KOPT-K1 (cell line): ENCODE data around the gene ACSF2.

ENCODE experiments used
- H3K27ac ChIP-seq: fragments of 200-600 bp; sonication (generic); 2 replicates; pipeline ENCODE4 v1.5.1; 2016; ENCODE audit warnings: antibody characterized with exemption, mild to moderate bottlenecking, low read depth, low read length; ENCODE audit not compliant: poor library complexity, severe bottlenecking
- H3K36me3 ChIP-seq: fragments of 200-600 bp; sonication (generic); 2 replicates; pipeline ENCODE4 v1.5.1; 2017; ENCODE audit warnings: antibody characterized with exemption, mild to moderate bottlenecking, low read length, moderate library complexity; ENCODE audit not compliant: insufficient read depth
- H3K9me3 ChIP-seq: fragments of 200-600 bp; sonication (generic); 2 replicates; pipeline ENCODE4 v1.5.1; 2017; ENCODE audit warnings: antibody characterized with exemption, low read length, mild to moderate bottlenecking; ENCODE audit not compliant: insufficient read depth, poor library complexity, severe bottlenecking

The ACSF2 gene

DNA sequence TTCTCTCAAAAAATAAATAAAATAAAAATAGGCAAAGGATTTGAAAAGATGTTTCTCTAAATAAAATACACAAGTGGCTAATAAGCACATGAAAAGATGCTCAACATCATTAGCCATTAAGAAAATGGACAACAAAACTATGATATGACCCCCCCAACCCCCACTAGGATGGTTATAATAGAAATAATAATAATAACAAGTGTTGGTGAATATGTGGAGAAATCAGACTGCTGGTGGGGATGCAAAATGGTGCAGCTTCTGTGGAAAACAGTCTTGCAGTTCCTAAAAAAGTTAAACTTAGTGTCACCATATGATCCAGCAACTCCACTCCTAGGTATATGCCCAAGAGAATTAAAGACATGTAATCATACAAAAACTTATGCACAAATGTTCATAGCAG lies 73.3 kb downstream of the ACSF2 start:
- Histone ChIP-seq H3K27ac (no peak overlapping the region), H3K9me3 (no peaks in the 10 kb centered on the region), H3K36me3 (no peaks in the 10 kb centered on the region)

DNA sequence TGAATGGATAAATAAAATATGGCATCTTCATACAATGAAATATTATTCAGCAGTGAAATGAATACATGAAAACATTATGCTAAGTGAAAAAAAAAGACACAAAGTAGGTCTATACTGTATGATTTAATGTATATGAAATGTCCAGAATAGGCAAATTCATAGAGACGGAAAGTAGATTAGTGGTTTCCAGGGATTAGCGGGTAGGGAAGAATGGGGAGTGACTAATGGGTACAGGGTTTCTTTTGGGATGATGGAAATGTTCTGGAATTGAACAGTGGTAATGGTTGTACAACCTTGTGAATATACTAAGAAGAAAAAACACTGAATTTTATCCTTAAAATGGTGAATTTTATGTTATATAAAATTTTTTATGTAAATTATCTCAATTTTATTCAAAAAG lies 73.7 kb downstream of the ACSF2 start:
- Histone ChIP-seq H3K27ac (no peak overlapping the region), H3K9me3 (no peaks in the 10 kb centered on the region), H3K36me3 (no peaks in the 10 kb centered on the region)

DNA sequence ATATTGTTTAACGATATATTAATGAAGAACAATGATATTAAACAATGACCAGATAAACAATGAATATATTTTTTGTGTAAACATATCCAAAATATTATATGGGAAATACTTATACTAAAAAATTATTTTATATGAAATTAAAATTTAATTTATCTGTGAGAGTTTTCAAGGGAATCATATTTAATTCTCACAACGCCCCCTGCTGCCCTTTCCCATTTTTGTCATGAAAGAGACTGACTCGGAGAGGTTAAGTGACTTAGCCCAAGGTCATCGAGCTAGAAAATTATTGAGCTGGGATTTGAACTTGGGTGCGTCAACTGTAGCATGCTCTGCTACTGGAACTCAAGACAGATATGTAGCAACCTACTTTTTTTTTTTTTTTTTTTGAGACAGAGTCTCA lies 75.0 kb downstream of the ACSF2 start:
- no peaks in the 10 kb centered on the region for H3K36me3 ChIP-seq
- H3K27ac ChIP-seq, result no peak overlapping the region
- H3K9me3 ChIP-seq, result no peaks in the 10 kb centered on the region

DNA sequence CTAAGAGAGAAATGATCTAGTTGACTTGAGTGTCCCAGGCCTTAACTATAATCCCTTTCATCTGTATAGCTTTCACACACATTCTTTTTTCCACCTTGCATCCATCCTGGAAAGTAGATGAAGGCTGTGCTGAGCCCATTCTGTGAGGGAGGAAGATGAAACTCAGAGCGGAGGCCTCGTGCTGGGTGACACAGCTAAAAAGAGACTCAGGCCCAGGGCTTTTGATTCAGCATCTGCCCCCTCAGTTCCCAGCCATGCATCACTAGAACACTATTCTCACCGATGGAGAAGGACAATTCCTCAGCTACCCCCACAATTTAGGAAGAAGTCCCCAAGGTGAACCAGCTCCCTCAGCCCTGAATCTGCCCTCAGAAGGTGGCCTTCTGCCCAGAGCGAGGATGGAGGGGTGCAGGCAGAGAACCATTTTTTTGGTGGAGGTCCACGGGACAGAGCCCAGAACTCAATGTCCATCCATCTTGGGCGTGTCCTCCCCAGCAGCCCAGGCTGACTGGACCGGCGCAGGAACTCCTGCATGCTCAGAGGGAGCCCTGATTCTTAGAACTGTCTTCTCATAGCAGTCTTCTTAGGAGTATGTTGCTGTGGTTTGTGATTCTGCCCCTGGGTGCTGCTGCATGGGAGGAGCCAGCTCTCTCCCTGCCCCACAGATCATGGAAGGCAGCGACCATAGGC lies 76.4 kb downstream of the ACSF2 start:
- no peaks in the 10 kb centered on the region for H3K36me3 ChIP-seq
- no peak overlapping the region for H3K27ac ChIP-seq
- H3K9me3 ChIP-seq, result no peaks in the 10 kb centered on the region

DNA sequence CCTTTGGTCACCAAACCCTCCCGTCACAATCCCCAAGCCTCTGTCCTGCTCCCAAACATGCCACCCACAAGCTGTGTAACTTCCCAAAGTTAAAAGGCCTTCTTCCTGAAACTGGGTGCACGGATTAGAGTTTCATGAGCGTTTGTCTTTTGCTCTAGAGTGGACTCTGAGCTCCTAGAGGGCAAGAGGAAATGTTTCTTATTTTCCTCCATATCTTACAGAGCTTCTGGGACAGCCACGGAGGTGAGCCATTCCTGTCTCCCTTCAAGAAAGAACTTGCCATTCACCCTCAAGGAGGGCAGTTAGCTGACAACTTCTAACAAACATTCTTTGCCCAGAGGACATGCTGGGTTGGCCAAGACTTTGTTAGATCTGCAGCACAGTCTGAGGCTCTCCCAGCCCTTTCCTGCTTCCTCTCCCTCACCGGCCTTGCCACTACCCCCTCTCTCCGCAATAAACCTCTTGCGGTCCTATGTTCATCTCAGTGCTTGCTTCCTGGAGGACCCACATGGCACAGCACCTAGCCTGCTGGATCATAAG lies 79.6 kb downstream of the ACSF2 start:
- H3K9me3 ChIP-seq, result no peaks in the 10 kb centered on the region
- no peak overlapping the region for H3K27ac ChIP-seq
- H3K36me3 ChIP-seq, result no peaks in the 10 kb centered on the region

DNA sequence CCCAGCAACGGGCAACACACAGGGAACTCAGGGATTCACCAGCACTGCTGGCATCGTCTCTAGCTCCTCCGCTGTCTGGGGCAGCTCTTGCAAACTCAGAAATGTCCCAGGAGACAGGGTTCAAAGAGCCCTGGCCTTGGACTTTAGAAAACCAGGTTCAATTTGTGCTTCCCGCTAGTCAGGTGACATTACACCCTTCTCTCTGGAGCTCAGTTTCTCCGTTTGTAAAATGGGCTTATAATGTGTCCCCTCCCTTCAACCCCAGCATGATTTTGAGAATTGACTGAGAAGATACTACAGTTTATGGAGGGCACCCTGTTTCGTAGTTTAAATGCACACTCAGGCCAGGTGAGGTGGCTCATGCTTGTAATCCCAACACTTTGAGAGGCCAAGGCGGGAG lies 80.3 kb downstream of the ACSF2 start:
- H3K27ac ChIP-seq, result no peak overlapping the region
- no peaks in the 10 kb centered on the region for H3K9me3 ChIP-seq
- H3K36me3 ChIP-seq, result no peaks in the 10 kb centered on the region

DNA sequence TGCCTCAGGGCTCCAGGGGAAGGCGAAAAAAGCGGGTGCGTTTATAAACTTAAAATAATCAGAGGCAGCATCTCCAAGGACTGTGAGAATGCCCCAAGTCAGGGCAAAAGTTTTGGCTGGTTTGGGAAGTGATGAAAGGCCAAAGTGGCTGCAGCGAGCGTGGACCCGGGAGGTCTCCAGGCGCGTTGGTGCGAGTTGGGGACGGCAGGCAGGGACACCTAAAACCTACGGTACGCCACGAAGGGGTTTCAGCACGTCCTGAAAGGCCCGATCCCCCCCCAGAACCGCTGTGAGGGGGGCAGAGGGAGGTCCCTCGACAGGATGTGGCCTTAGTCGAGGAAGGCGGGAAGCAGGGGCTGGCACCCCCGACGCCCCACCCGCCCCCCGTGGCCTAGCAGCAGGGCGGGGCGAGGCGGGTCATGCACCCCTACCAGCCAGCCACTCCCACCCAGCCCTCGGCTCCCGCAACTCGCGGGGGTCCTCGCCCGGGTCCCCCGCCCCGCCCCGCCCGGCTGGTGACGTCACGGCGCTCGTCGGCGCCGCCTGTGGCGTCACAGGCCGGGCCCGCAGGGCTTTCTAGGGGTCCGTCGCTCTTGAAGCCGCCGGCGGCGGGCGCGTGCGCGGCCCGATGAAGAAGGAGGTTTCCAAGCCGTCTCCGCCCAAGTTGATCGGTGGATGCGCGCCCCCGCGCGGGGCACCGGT lies 82.0 kb downstream of the ACSF2 start, which contains the start of gene MYCBPAP:
TSS of gene MYCBPAP (plus strand) at position 569 of the 702 bp plus-strand sequence. CDS start 236 bp downstream, outside the sequence.
- H3K36me3 ChIP-seq, result no peaks in the 10 kb centered on the region
- H3K27ac ChIP-seq, result peak within 1 kb of the TSS; percentile 74

DNA sequence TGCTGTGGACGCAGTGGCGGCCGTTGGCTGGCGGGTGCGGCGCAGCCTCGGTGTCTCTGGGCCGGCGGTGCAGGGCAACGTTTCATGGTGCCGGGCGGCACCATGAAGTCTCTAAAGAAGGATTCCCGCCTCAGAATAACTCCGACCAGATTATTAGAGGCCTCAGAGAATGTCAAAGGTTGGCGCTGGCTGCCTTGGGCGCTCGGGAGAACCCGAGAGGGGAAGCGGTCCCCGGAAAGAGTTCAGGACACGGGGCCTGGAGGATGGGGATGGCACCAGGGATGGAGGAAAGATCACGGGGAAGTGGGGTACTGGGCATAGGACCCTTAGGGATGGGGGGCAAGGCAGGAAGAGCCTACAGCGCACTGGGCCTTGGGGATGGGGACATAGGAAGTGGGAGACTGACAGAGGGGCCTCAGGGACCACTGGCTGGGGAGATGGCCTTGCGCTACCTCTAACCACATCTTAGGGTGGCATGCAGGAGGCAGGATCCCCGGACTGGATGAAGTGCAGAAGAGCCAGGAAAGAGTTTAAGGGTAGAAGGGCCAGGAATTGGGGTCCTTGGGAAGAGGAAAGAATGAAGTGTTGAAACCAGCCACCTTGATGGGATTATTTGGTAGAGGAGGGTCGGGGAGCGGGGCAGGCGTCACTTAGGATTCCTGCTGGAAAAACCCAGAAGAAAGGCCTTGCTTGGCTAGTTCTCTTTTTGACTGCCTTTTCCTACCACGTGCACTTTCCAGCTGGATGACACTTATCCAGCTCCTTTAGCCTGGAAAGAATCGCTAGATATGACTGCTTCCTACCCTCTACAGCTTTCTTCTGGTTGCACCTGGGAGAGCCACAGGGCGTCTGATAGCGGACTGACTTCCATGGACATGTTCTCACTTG lies 82.8 kb downstream of the ACSF2 start:
- no peaks in the 10 kb centered on the region for H3K9me3 ChIP-seq
- no peaks in the 10 kb centered on the region for H3K36me3 ChIP-seq

More for the DNA sequence above, 82.0 kb downstream of the ACSF2 start, which contains the start of gene MYCBPAP:
- H3K9me3 ChIP-seq, result no peaks in the 10 kb centered on the region

DNA sequence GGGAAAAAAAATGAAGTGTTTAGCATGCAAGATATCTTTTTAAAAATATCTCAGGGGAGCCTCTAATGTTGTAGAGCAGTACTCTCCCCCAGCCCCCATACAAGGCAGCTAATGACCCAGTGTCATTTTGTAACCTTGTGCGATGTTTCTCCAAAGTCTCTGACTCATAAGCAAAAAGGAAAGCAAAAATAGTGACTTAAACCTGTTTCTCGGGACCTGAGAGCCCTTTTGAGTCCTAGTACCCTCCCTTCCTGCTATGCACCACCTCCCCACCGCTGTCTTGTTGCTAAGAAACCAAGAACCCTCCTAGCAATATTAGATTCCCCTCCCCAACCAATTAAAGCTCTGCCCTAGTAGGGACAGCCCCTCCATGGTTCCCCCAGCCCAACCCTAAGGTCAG lies 85.0 kb downstream of the ACSF2 start:
- H3K9me3 ChIP-seq, result no peaks in the 10 kb centered on the region

More for the DNA sequence above, 82.8 kb downstream of the ACSF2 start:
- peak overlapping the region; percentile 74 for H3K27ac ChIP-seq

DNA sequence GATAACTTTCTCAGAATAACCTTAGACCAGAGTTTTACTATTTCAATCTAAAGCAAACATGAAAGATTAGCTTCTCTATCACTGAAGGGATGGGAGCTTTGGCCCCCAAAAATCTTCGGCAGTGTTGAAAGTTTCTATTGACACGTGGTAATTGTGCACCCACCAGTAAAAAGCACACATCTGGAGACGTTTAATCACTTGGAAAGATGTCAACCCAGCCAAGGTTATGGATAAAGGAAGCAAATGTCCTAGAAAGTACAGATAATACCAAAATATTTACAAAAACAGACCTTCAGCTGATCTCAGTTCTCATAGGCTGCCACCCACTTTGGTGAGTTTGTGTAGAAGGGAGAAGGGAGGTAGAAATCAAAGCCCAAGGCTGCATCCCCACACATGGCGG lies 87.5 kb downstream of the ACSF2 start:
- Histone ChIP-seq H3K9me3 (no peaks in the 10 kb centered on the region), H3K27ac (no peak overlapping the region), H3K36me3 (no peaks in the 10 kb centered on the region)

More for the DNA sequence above, 85.0 kb downstream of the ACSF2 start:
- no peaks in the 10 kb centered on the region for H3K36me3 ChIP-seq
- H3K27ac ChIP-seq, result no peak overlapping the region

DNA sequence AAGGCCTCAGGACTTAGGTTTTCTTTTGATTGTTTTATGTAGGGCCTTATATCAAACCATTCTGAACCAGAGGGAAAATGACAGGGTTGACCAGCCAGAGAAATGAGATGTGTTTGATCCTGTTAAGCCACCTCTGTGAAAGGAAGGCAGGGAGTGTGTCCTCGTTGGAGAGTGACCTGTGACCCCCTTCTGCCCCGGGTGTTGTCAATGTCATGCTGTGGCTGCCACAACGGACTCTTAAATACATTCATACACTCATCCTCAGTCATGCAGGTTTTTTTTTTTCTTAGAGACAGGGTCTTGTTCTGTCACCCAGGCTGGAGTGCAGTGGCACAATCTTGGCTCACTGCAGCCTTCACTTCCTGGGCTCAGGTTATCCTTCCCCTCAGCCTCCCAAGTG lies 88.4 kb downstream of the ACSF2 start:
- H3K27ac ChIP-seq, result no peak overlapping the region
- no peaks in the 10 kb centered on the region for H3K9me3 ChIP-seq
- H3K36me3 ChIP-seq, result no peaks in the 10 kb centered on the region

DNA sequence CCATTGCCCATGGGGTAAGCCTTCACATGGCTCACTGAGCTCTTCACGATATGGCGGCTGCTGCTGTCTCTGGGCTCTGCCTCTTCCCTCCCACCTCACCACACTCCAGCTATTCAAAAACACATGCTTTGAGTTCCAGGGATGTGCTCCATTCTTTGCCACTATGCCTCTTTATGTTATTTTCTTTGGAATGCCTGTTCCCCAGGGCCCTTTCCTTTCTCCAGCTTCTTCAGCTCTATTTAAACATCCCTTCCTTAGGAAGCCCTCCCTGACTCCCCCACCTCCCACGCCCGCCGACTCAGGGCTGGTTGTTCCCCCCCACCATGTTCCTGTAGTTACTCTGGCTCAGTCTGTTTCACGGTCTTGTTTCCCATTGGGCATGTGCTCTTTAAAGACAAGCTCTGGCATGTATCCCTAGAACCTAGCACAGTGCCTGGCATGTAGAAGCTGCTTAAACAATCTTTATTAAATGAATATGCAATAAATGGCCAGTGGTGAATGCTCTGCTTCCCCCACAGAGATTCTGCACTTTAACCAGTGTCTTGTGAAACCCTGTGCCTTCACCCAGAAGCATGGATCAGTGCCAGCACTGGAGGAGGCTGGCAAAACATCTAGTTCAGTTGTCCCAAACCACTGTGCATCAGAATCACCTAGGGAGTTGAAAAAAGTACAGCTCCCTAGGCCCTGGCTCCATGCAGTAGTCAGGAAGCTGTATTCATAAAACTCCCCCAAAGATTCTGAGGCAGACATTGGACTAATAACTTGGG lies 89.1 kb downstream of the ACSF2 start:
- H3K27ac ChIP-seq, result no peak overlapping the region
- no peaks in the 10 kb centered on the region for H3K9me3 ChIP-seq

DNA sequence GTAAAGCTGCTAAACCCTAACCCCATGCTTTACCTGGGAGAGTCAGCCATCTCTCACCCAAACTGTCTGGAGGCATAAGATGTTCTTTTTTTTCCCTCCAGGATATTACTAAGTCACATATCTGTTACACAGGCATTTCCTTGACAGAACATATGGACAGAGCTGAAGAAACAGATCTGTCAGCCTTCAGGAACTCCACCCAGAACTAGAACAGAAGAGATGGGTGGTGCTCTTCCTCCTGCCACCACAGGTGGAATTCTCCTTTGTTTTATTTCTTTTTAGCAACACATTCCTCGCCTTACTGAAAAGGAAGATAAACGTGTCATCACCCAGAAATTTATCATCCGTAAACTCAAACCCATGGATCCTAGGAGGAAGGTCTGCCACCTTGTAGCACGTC lies 91.0 kb downstream of the ACSF2 start:
- H3K9me3 ChIP-seq, result no peaks in the 10 kb centered on the region
- no peaks in the 10 kb centered on the region for H3K36me3 ChIP-seq
- H3K27ac ChIP-seq, result no peak overlapping the region

More for the DNA sequence above, 89.1 kb downstream of the ACSF2 start:
- no peaks in the 10 kb centered on the region for H3K36me3 ChIP-seq
